ENCODE results near the gene ANKS1A. TPM values are rescaled to one million over a fixed set of nuclear protein-coding genes. Genes with fewer than 3 reads are reported as not detected.

The ANKS1A gene
- total RNA-seq, 3 donors from 2014 or later (not counting 1 experiment from before 2014, with no cell fraction given), result 10.4 to 11.5 (median 10.9) TPM

GRCh38 chr6:35089216-35089934, 200.3 kb downstream of the ANKS1A start:
- no peaks in the 10 kb centered on the region for H3K9me3 Mint-ChIP-seq
- H3K27ac Mint-ChIP-seq, result no peak overlapping the region
- no peaks in the 10 kb centered on the region for H3K36me3 Mint-ChIP-seq
- TF ChIP-seq CTCF (IDR thresholded peaks at IDR 0.05), result no peak
- no peak for DNase-seq
- no peaks in the 10 kb centered on the region for H3K27me3 ChIP-seq (ENCODE audit: control insufficient read depth, insufficient read depth, low read length)
- H3K36me3 ChIP-seq (ENCODE audit: control insufficient read depth, insufficient read depth, low read length), result peaks cover 16% of the 10 kb centered on the region
- 94% methylated on average over 19 of the region's 19 CpGs for WGBS (ENCODE audit: insufficient coverage)
- H3K4me1 ChIP-seq (ENCODE audit: control insufficient read depth, insufficient read depth, low read length), result no peaks in the 10 kb centered on the region
- H3K4me3 Mint-ChIP-seq, result no peak overlapping the region
- ATAC-seq, result no peak
- no peak overlapping the region for H3K4me3 ChIP-seq (ENCODE audit: low read length)
- no peaks in the 10 kb centered on the region for H3K9me3 ChIP-seq (ENCODE audit: control insufficient read depth, insufficient read depth, low read length)
- no peak overlapping the region for H3K27ac ChIP-seq (ENCODE audit: low read length)
- peaks cover under 1 to 5% of the 10 kb centered on the region in 2 donors for H3K27me3 Mint-ChIP-seq (ENCODE audit: low read depth in 2 of 2)
- peaks cover 0 to 4% of the 10 kb centered on the region in 2 donors for H3K4me1 Mint-ChIP-seq
- intact Hi-C loops (cut with micrococcal nuclease), result no loop called here

- no peak overlapping the region for H3K27ac Mint-ChIP-seq
- no peak overlapping the region for H3K27ac ChIP-seq (ENCODE audit: low read length)
- H3K27me3 ChIP-seq (ENCODE audit: control insufficient read depth, insufficient read depth, low read length), result no peaks in the 10 kb centered on the region
- WGBS (ENCODE audit: insufficient coverage), result 62% methylated on average over 15 of the region's 15 CpGs
- no peaks in the 10 kb centered on the region for H3K4me1 ChIP-seq (ENCODE audit: control insufficient read depth, insufficient read depth, low read length)
- H3K4me1 Mint-ChIP-seq, result peaks cover 0 to 4% of the 10 kb centered on the region in 2 donors
- intact Hi-C loops (cut with micrococcal nuclease), result no loop called here
- no peak for TF ChIP-seq CTCF (IDR thresholded peaks at IDR 0.05)
- H3K36me3 Mint-ChIP-seq, result no peaks in the 10 kb centered on the region
- peaks cover 11% of the 10 kb centered on the region for H3K36me3 ChIP-seq (ENCODE audit: control insufficient read depth, insufficient read depth, low read length)
- DNase-seq (no peak), ATAC-seq (no peak)
- no peak overlapping the region for H3K4me3 ChIP-seq (ENCODE audit: low read length)
- H3K27me3 Mint-ChIP-seq (ENCODE audit: low read depth in 2 of 2), result peaks cover 3 to 6% of the 10 kb centered on the region in 2 donors
- no peaks in the 10 kb centered on the region for H3K9me3 ChIP-seq (ENCODE audit: control insufficient read depth, insufficient read depth, low read length)
- H3K4me3 Mint-ChIP-seq, result no peak overlapping the region
- H3K9me3 Mint-ChIP-seq, result no peaks in the 10 kb centered on the region
Observed at GRCh38 chr6:35089935-35090505, 201.0 kb downstream of the ANKS1A start.

- H3K4me3 Mint-ChIP-seq, result no peak overlapping the region
- Histone ChIP-seq H3K27me3 (ENCODE audit: control insufficient read depth, insufficient read depth, low read length) (no peaks in the 10 kb centered on the region), H3K27ac (ENCODE audit: low read length) (no peak overlapping the region), H3K4me1 (ENCODE audit: control insufficient read depth, insufficient read depth, low read length) (no peaks in the 10 kb centered on the region), H3K9me3 (ENCODE audit: control insufficient read depth, insufficient read depth, low read length) (no peaks in the 10 kb centered on the region), H3K36me3 (ENCODE audit: control insufficient read depth, insufficient read depth, low read length) (peaks cover 8% of the 10 kb centered on the region), H3K4me3 (ENCODE audit: low read length) (no peak overlapping the region)
- no peaks in the 10 kb centered on the region for H3K9me3 Mint-ChIP-seq
- H3K36me3 Mint-ChIP-seq, result no peaks in the 10 kb centered on the region
- TF ChIP-seq CTCF (IDR thresholded peaks at IDR 0.05), result no peak
- ATAC-seq, result no peak
- intact Hi-C loops (cut with micrococcal nuclease), result no loop called here
- H3K27ac Mint-ChIP-seq, result no peak overlapping the region
- H3K4me1 Mint-ChIP-seq, result peaks cover 0 to 4% of the 10 kb centered on the region in 2 donors
- whole genome bisulfite sequencing (ENCODE audit: insufficient coverage), result 98% methylated on average over 10 of the region's 10 CpGs
- DNase-seq, result no peak
- H3K27me3 Mint-ChIP-seq (ENCODE audit: low read depth in 2 of 2), result peaks cover 3 to 6% of the 10 kb centered on the region in 2 donors
Observed at GRCh38 chr6:35090734-35091133, 201.7 kb downstream of the ANKS1A start.

All from natural killer cell (primary cell).